ENCODE results near the gene OR5D16. TPM values are rescaled to one million over a fixed set of nuclear protein-coding genes. Genes with fewer than 3 reads are reported as not detected.

Gene OR5D16
- total RNA-seq, 1 donor from 2014 or later, result not detected

DNA sequence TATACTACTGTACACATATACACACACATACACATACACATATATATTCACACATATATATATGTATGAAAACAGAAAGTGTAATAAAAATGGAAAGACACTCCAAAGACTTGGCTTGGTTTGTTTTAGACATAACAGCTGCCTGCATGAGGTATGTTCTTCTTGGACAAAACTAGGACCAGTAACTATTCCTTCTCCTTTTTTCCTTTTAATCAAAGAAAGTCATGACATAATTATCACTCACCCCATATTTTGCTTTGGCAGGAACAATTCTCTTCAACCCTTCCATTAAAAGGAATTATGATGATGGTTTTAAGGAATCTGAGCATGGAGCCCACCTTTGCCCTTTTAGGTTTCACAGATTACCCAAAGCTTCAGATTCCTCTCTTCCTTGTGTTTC, 43.3 kb upstream of the OR5D16 start, which contains the start of gene OR5D14:
Gene OR5D14, plus strand, starts transcription at position 301 of the 400 bp plus-strand sequence. Its CDS starts 0 bp downstream, at position 301.
- no peak for DNase-seq (ENCODE audit: low spot score)
- TF ChIP-seq EZH2 (IDR thresholded peaks at IDR 0.05), result no peak
- no peak for TF ChIP-seq EZH2phosphoT487 (IDR thresholded peaks at IDR 0.05)
- TF ChIP-seq CTCF (IDR thresholded peaks at IDR 0.05), result no peak
- peaks cover 10% of the 10 kb centered on the region for H3K9me3 Mint-ChIP-seq
- H4K20me1 ChIP-seq (ENCODE audit: low read depth), result no peaks in the 10 kb centered on the region
- H3K4me2 ChIP-seq, result no peak within 1 kb of the TSS
- H3K4me1 ChIP-seq, result no peaks in the 10 kb centered on the region
- no peaks in the 10 kb centered on the region for H3K36me3 ChIP-seq
- H3K27ac Mint-ChIP-seq, result no peak within 1 kb of the TSS
- no peak within 1 kb of the TSS for H3K27ac ChIP-seq
- H3K27me3 Mint-ChIP-seq (ENCODE audit: insufficient read depth, low read depth), result peaks cover 3% of the 10 kb centered on the region
- no peaks in the 10 kb centered on the region for H3F3A ChIP-seq (ENCODE audit: low read depth)
- no peak within 1 kb of the TSS for H3K9ac ChIP-seq
- H3K36me3 Mint-ChIP-seq, result no peaks in the 10 kb centered on the region
- peaks cover 31% of the 10 kb centered on the region for H3K9me3 ChIP-seq (ENCODE audit: low read depth)
- no peaks in the 10 kb centered on the region for H3K79me2 ChIP-seq (ENCODE audit: low read depth)
- no peaks in the 10 kb centered on the region for H3K27me3 ChIP-seq
- H3K4me3 ChIP-seq, result no peak within 1 kb of the TSS
- no peaks in the 10 kb centered on the region for H3K4me1 Mint-ChIP-seq
- no peak within 1 kb of the TSS for H2AFZ ChIP-seq (replicated peaks)
- H3K4me3 Mint-ChIP-seq, result no peak within 1 kb of the TSS

DNA sequence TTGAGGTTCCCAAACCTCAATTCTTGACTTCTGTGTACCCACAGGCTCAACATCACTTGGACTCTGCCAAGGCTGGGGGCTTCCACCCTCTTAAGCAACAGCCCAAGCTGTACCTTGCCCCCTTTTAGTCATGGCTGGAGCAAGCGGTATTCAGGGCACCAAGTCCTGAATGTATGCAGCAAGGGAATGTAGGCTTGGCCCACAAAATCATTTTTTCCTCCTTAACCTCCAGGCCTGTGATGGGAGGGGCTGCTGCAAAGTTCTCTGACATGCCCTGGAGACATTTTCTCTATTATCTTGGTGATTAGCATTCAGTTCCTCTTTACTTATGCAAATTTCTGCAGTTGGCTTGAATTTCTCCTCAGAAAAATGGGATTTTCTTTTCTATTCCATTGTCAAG, 32.3 kb upstream of the OR5D16 start:
- H3K27ac ChIP-seq, result no peak overlapping the region
- no peaks in the 10 kb centered on the region for H3F3A ChIP-seq (ENCODE audit: low read depth)
- H3K79me2 ChIP-seq (ENCODE audit: low read depth), result no peaks in the 10 kb centered on the region
- no peaks in the 10 kb centered on the region for H3K36me3 Mint-ChIP-seq
- no peak for DNase-seq (ENCODE audit: low spot score)
- no peaks in the 10 kb centered on the region for H3K27me3 ChIP-seq
- no peak overlapping the region for H3K4me3 ChIP-seq
- peaks cover 23% of the 10 kb centered on the region for H3K9me3 ChIP-seq (ENCODE audit: low read depth)
- H3K4me1 Mint-ChIP-seq, result no peaks in the 10 kb centered on the region
- H3K4me3 Mint-ChIP-seq, result no peak overlapping the region
- no peak overlapping the region for H3K4me2 ChIP-seq
- TF ChIP-seq EZH2 (IDR thresholded peaks at IDR 0.05) (no peak), EZH2phosphoT487 (IDR thresholded peaks at IDR 0.05) (no peak), CTCF (IDR thresholded peaks at IDR 0.05) (no peak)
- H3K9ac ChIP-seq, result no peak overlapping the region
- no peaks in the 10 kb centered on the region for H3K4me1 ChIP-seq
- no peak overlapping the region for H3K27ac Mint-ChIP-seq
- peaks cover 32% of the 10 kb centered on the region for H3K9me3 Mint-ChIP-seq
- no peaks in the 10 kb centered on the region for H3K36me3 ChIP-seq
- no peaks in the 10 kb centered on the region for H3K27me3 Mint-ChIP-seq (ENCODE audit: insufficient read depth, low read depth)
- no peaks in the 10 kb centered on the region for H4K20me1 ChIP-seq (ENCODE audit: low read depth)
- H2AFZ ChIP-seq (replicated peaks), result no peak overlapping the region

GRCh38 chr11:55811067-55811466, 27.5 kb upstream of the OR5D16 start, which contains the start of gene OR5L1:
TSS of gene OR5L1 (plus strand) at chr11:55811367. CDS start at chr11:55811467, 100 bp downstream.
- H3K79me2 ChIP-seq (ENCODE audit: low read depth), result no peaks in the 10 kb centered on the region
- H3K4me1 Mint-ChIP-seq, result no peaks in the 10 kb centered on the region
- no peaks in the 10 kb centered on the region for H3F3A ChIP-seq (ENCODE audit: low read depth)
- no peak for DNase-seq (ENCODE audit: low spot score)
- H3K9ac ChIP-seq, result no peak within 1 kb of the TSS
- peaks cover 31% of the 10 kb centered on the region for H3K9me3 ChIP-seq (ENCODE audit: low read depth)
- no peaks in the 10 kb centered on the region for H3K27me3 Mint-ChIP-seq (ENCODE audit: insufficient read depth, low read depth)
- TF ChIP-seq EZH2phosphoT487 (IDR thresholded peaks at IDR 0.05), result no peak
- H3K4me2 ChIP-seq, result no peak within 1 kb of the TSS
- peaks cover 23% of the 10 kb centered on the region for H3K9me3 Mint-ChIP-seq
- no peaks in the 10 kb centered on the region for H3K36me3 Mint-ChIP-seq
- H3K27me3 ChIP-seq, result no peaks in the 10 kb centered on the region
- H3K4me1 ChIP-seq, result no peaks in the 10 kb centered on the region
- no peak within 1 kb of the TSS for H3K4me3 Mint-ChIP-seq
- H3K27ac Mint-ChIP-seq, result no peak within 1 kb of the TSS
- no peak within 1 kb of the TSS for H2AFZ ChIP-seq (replicated peaks)
- H3K27ac ChIP-seq, result no peak within 1 kb of the TSS
- H3K4me3 ChIP-seq, result no peak within 1 kb of the TSS
- H4K20me1 ChIP-seq (ENCODE audit: low read depth), result no peaks in the 10 kb centered on the region
- H3K36me3 ChIP-seq, result no peaks in the 10 kb centered on the region

- Mint-ChIP-seq H3K4me3 (no peak within 1 kb of the TSS), H3K4me1 (no peaks in the 10 kb centered on the region), H3K27ac (no peak within 1 kb of the TSS), H3K9me3 (peaks cover 34% of the 10 kb centered on the region), H3K27me3 (ENCODE audit: insufficient read depth, low read depth) (no peaks in the 10 kb centered on the region), H3K36me3 (no peaks in the 10 kb centered on the region)
- H3K36me3 ChIP-seq, result no peaks in the 10 kb centered on the region
- no peak within 1 kb of the TSS for H3K4me3 ChIP-seq
- no peaks in the 10 kb centered on the region for H3F3A ChIP-seq (ENCODE audit: low read depth)
- H3K27me3 ChIP-seq, result no peaks in the 10 kb centered on the region
- H3K4me1 ChIP-seq, result no peaks in the 10 kb centered on the region
- H3K27ac ChIP-seq, result no peak within 1 kb of the TSS
- no peak within 1 kb of the TSS for H3K9ac ChIP-seq
- DNase-seq (ENCODE audit: low spot score), result no peak
- H3K79me2 ChIP-seq (ENCODE audit: low read depth), result no peaks in the 10 kb centered on the region
- no peak within 1 kb of the TSS for H3K4me2 ChIP-seq
- H2AFZ ChIP-seq (replicated peaks), result no peak within 1 kb of the TSS
- H4K20me1 ChIP-seq (ENCODE audit: low read depth), result no peaks in the 10 kb centered on the region
- TF ChIP-seq EZH2 (IDR thresholded peaks at IDR 0.05) (no peak), EZH2phosphoT487 (IDR thresholded peaks at IDR 0.05) (no peak), CTCF (IDR thresholded peaks at IDR 0.05) (no peak)
- peaks cover 20% of the 10 kb centered on the region for H3K9me3 ChIP-seq (ENCODE audit: low read depth)
Observed at GRCh38 chr11:55819330-55819729, 19.2 kb upstream of the OR5D16 start, which contains the start of gene OR5D18. TSS of gene OR5D18 (plus strand) at chr11:55819630. CDS start at chr11:55819630, 0 bp downstream.
